ENCODE data around the gene SLC18A3.

The SLC18A3 gene

GRCh38 chr10:49610114-49610457 lies at the start of gene SLC18A3:
TSS of gene SLC18A3 (plus strand) at chr10:49610310. CDS start at chr10:49610741, 431 bp downstream.
- no peak for DNase-seq

- no peak for DNase-seq
These were observed 49.6 kb upstream of the SLC18A3 start for GRCh38 chr10:49560526-49560925.

GRCh38 chr10:49562893-49563292 lies 47.2 kb upstream of the SLC18A3 start:
- DNase-seq: no peak

- DNase-seq: no peak
These were observed 45.6 kb upstream of the SLC18A3 start for GRCh38 chr10:49564461-49565009.

- DNase-seq: no peak
These were observed 42.3 kb upstream of the SLC18A3 start for GRCh38 chr10:49567810-49568209.

GRCh38 chr10:49568235-49568634 lies 41.9 kb upstream of the SLC18A3 start:
- no peak for DNase-seq

- DNase-seq: no peak
These were observed 41.0 kb upstream of the SLC18A3 start for GRCh38 chr10:49569031-49569631.

- DNase-seq: no peak
These were observed 38.7 kb upstream of the SLC18A3 start for GRCh38 chr10:49571388-49571787.

GRCh38 chr10:49572594-49573114 lies 37.5 kb upstream of the SLC18A3 start:
- DNase-seq: no peak

GRCh38 chr10:49575489-49576072 lies 34.5 kb upstream of the SLC18A3 start:
- no peak for DNase-seq

- DNase-seq: no peak
These were observed 32.8 kb upstream of the SLC18A3 start for GRCh38 chr10:49577182-49577925.

GRCh38 chr10:49578392-49578791 lies 31.7 kb upstream of the SLC18A3 start:
- no peak for DNase-seq

GRCh38 chr10:49579621-49580020 lies 30.5 kb upstream of the SLC18A3 start:
- DNase-seq: no peak

- DNase-seq: no peak
These were observed 24.7 kb upstream of the SLC18A3 start for GRCh38 chr10:49585387-49585786.

GRCh38 chr10:49587981-49588380 lies 22.1 kb upstream of the SLC18A3 start:
- DNase-seq: no peak

- peak; percentile 78 for DNase-seq
These were observed 17.2 kb upstream of the SLC18A3 start for GRCh38 chr10:49592726-49593563.

- no peak for DNase-seq
These were observed 16.6 kb upstream of the SLC18A3 start for GRCh38 chr10:49593564-49593875.

GRCh38 chr10:49593998-49594397 lies 16.1 kb upstream of the SLC18A3 start:
- DNase-seq: no peak

GRCh38 chr10:49594594-49594993 lies 15.5 kb upstream of the SLC18A3 start:
- DNase-seq: peak; percentile 53

GRCh38 chr10:49595003-49595712 lies 15.0 kb upstream of the SLC18A3 start:
- no peak for DNase-seq

GRCh38 chr10:49595713-49596492 lies 14.2 kb upstream of the SLC18A3 start:
- DNase-seq: no peak

- no peak for DNase-seq
These were observed 13.7 kb upstream of the SLC18A3 start for GRCh38 chr10:49596493-49596809.

All from stimulated activated CD8-positive, alpha-beta memory T cell treated with anti-CD3 and anti-CD28 coated beads, Interleukin-4, amount 100 ng/mL, for 48 hours (primary cell).